ENCODE measurements around the gene TVP23B.
"Not testable (repeated sequence)": the region's sequence is repeated elsewhere in the genome, so short reads cannot be mapped to it uniquely, and the experiment has no call there.

GRCh38 chr17:18750242-18750641, 30.7 kb upstream of the TVP23B start:
- TF ChIP-seq CTCF (IDR thresholded peaks at IDR 0.05; ENCODE audit: low read length); EZH2 (IDR thresholded peaks at IDR 0.05; ENCODE audit: borderline replicate concordance, low read length): not testable (repeated sequence)

All from OCI-LY1 (cell line).